Measurements from ENCODE around the gene PMEPA1.

PMEPA1 gene

GRCh38 chr20:57735831-57736737 lies 26.3 kb upstream of the PMEPA1 start:
- no peak for DNase-seq

- no peak for DNase-seq
Observed at GRCh38 chr20:57734754-57735153, 24.9 kb upstream of the PMEPA1 start.

- DNase-seq = no peak
Observed at GRCh38 chr20:57732226-57732625, 22.4 kb upstream of the PMEPA1 start.

DNA sequence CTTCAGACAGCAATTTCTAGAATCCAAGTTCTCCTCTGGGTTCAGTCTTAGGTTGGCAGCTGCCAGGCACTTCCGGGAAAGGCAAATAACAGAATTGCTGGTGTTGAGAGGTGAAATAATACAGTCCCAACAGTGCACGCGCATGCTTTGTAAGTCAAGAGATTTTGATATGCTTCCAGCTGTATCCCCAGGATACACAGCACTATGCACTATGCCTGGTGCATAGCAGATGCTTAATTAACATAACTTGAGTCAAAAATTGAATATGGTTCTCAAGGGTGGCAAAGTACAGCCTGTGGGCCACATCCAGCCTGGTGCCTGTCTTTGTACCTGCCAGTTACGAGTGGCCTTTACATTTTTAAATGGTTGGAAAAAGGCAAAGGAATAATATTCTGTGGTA lies 18.9 kb upstream of the PMEPA1 start:
- DNase-seq = no peak

GRCh38 chr20:57727863-57728262 lies 18.0 kb upstream of the PMEPA1 start:
- no peak for DNase-seq

- no peak for DNase-seq
Observed at GRCh38 chr20:57725636-57726035, 15.8 kb upstream of the PMEPA1 start.

GRCh38 chr20:57724610-57725405 lies 15.0 kb upstream of the PMEPA1 start:
- DNase-seq = no peak

DNA sequence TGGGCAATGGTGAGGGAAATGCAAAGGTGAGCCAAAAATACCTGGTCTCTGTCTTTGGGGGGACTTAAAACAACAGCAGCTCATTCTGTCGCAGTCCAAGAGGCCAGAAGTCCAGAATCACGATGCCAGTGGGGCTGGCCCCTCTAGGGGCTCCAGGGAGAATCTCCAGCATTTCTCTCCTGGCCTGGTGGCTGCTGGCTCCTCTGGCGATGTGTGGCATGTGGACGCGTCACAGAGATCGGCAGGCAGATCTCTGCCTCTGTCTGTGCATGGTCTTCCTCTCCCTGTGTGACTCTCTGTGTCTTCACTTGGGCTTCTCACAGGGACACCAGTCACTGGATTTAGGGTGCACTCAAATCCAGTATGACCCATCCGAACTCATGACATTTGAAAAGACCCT lies 14.0 kb upstream of the PMEPA1 start:
- DNase-seq = no peak

GRCh38 chr20:57719951-57720350 lies 10.1 kb upstream of the PMEPA1 start:
- DNase-seq = no peak

- DNase-seq = peak; percentile 87
Observed at GRCh38 chr20:57718490-57719009, 8.7 kb upstream of the PMEPA1 start.

- no peak for DNase-seq
Observed at GRCh38 chr20:57717797-57718196, 8.0 kb upstream of the PMEPA1 start.

DNA sequence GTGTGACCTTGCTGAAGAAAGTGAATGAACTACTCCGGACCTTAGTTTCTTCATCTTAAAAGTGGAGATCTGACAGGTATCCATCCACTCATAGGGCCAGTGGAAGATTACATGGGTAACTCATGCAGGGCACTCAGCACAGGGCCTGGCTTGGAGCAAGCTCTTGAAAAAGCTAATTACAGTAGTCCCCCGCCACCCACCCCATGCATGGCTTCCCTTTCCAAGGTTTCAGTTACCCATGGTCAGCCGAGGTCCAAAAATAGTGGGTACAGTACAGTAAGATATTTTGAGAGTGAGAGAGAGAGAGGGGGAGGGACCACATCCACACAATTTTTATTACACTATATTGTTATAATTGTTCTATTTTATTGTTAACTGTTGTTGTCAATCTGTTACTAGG lies 7.1 kb upstream of the PMEPA1 start:
- no peak for DNase-seq

GRCh38 chr20:57716202-57716601 lies 6.4 kb upstream of the PMEPA1 start:
- no peak for DNase-seq

DNA sequence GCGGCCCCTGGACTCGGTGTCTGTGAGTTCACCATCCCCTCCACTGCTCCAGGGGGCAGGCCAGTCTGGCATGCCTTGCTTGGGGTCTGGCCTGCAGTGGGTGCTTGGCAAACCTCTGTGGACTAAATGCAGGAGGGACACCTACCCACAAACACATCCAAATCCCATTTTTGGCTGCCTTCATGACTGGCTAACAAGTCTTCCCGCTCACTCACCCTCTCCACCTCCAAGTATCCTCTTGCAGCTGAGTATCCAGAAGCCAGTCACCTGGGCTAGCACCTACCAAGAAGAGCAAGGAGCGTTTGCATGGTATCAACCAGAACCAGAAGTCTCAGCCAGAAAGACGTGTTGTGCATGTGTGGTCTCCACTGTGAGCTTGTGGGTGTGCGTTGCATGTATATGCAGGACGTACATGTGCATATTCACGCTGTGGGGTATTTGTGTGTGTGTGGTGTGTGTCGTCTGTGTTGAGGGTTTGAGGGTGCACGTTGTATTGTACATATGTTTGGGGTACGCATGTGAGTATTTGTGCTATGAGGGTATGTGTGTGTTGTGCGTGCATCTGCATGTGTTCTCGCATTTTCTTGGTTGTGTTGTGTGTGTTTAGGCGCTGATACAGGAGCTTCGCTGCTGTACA lies 5.6 kb upstream of the PMEPA1 start:
- DNase-seq = no peak

DNA sequence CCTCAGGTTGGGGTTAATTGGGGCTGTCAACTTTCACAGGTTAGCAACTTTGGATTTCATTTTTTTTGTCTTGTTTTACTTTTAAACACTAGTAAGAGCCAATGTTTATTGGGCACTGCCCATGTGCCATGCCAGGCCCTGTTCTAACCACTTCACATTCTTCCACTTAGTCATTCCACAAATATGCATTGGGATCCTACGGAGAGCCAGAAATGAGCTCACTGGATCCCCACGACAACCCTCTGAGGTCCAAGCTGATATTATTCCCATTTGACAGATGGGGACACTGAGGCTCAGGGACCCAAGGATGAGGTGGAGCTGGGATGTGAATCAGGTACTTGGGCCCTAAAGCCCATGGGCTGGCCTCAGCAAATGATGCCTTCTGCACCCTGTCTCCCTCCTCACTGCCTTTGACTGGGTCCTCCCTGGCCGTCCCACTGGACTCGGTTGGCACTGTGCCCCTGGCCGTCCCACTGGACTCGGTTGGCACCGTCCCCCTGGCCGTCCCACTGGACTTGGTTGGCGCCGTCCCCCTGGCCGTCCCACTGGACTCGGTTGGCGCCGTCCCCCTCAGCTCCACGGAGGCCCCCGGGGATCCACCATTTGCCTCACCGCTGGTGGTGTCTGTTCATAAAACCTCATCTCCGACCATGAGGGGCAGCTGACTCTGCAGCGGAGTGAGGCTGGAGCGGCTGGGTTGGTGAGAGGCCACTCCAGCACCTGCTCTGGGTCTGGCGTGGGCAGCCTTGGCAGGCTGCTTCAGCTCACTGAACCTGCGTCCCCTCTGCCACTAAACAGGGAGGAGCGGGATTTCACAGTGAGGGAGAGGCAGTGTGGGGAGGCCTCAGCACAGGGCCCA lies 4.8 kb upstream of the PMEPA1 start:
- no peak for DNase-seq

DNA sequence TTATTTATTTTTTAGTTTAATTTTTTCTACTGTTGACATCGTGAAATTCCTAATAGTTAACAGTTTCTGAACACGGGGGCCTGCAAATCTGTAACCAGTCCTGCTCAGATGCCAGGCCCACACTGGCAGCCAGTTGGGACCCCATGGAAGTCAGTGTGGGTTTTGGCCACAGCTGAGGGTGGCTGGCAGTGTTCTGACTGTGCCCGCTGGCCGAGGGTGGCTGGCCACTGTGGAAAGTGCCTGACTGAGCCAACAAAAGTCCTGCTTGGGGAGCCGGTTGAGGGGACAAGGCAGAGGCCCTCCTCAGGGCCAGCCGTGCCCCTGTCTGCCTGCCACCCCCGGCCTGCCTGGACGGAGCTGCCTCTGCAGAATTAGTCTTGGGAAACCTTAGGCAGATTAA lies 4.1 kb upstream of the PMEPA1 start:
- DNase-seq = no peak

DNA sequence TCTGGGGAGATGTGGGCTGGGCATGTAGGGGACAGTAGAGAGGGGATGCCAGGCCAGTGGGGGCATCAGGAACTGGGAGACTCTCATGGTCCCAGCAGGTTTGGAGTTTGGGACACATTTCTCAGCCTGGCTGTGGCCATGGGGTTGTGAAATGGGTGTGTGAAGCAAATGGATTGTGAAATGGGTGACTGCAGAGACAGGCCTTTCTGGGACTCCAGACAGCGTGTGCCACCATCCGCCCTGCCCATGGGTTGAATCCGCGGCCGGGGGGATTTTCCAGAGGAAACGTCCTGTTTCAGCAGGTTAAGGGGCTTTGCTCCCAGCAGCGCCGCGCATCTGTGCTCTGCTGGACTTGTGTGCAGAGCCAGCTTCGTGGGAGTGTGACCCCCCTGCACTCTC lies 3.7 kb upstream of the PMEPA1 start:
- no peak for DNase-seq

DNA sequence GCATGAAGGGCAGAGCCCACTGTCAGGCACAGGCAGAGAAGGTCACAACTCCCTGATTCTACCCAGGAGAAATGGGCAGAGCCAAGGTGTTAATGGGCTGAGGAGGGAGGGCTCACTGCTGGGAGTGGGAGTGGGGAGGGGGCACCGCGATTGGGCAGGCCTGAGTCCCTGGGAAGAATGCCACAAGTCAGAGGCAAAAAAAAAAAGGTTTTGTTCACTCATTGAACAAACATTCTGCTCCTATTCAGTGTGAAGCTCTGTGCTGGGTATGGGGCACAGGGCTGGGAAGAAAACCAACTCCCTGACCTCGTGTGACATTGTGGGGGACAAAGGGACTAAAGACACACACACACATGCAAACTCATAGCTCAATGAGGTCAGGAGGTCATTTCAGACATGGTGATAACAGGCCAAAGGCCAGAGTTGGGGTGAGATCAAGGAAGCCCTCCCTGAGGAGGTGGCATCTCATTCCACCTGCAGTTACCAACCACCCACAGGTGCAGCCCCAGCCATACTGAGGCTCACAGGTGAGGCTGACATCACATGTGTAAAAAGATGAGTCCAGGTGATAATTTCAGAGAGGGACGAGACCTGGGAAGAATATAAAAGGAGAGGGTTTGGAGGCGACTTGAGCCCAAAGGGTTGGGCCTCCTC lies 3.2 kb upstream of the PMEPA1 start:
- no peak for DNase-seq

- DNase-seq = no peak
Observed at GRCh38 chr20:57712341-57712740, 2.5 kb upstream of the PMEPA1 start.

GRCh38 chr20:57711826-57712225 lies 2.0 kb upstream of the PMEPA1 start:
- DNase-seq = no peak

DNA sequence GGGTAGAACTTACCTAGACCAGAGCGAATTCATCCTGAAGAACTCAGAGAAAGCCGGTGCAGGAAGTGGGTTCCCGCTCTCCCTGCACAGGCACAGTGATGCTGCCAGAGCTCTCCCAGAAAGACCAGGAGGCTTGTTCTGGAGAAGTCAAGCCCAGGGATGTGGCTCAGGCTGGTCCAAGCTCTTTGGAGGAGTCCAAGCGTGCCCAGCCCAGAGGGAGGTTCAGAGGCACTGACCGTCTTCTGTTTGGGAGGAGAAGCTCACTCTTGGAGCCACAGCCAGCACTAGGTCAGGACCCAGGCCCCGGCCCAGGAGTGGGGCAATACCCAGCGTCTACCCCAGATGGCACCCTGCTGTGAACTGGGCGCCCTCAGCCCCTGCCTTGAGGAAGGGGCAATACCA lies 1.5 kb upstream of the PMEPA1 start:
- no peak for DNase-seq

- DNase-seq = no peak
Observed at GRCh38 chr20:57710841-57711240, 1.0 kb upstream of the PMEPA1 start.

All from NCI-H1694 treated with DMSO at 0.1 percent for 48 hours (cell line).